OCI-LY7 (cell line): ENCODE results near the gene ROR2. TPM values are rescaled to one million over a fixed set of nuclear protein-coding genes. Genes with fewer than 3 reads are reported as not detected.

ENCODE experiments used
- BruUV-seq: library from RNA; stranded (reverse); fragments of 400-500 nt; replicated peaks from 2 replicates; lab custom pipeline; 2021; lab: Mats Ljungman, UMichigan
- CTCF ChIA-PET: fragments of 300-600 bp; sonication (Branson Sonifier 250); formaldehyde crosslinking; loops from one replicate; lab custom pipeline; 2022; ENCODE audit warnings: antibody characterized with exemption; ENCODE audit not compliant: unreplicated experiment; lab: Charles Lee
- POLR2A ChIA-PET: fragments of 300-600 bp; sonication (Branson Sonifier 250); formaldehyde crosslinking; loops from one replicate; lab custom pipeline; 2022; ENCODE audit warnings: antibody characterized with exemption; lab: Charles Lee
- DNase-seq: peaks from one replicate; pipeline ENCODE4 v3.0.0-alpha.2; 2015; ENCODE audit warnings: low spot score
- H2AFZ ChIP-seq: fragments of 200-600 bp; sonication (generic), shearing (Covaris generic); 2 replicates; pipeline ENCODE4 v1.6.1; 2014; ENCODE audit warnings: mild to moderate bottlenecking, antibody characterized with exemption, low read length, moderate library complexity
- H3K27ac ChIP-seq: fragments of 200-600 bp; sonication (generic); 2 replicates; pipeline ENCODE4 v1.5.1; 2014; ENCODE audit warnings: mixed run types, low read depth, mild to moderate bottlenecking, moderate library complexity, low read length, inconsistent platforms; ENCODE audit not compliant: poor library complexity, severe bottlenecking
- H3K36me3 ChIP-seq: fragments of 200-600 bp; sonication (generic); 2 replicates; pipeline ENCODE4 v1.6.1; 2014; ENCODE audit warnings: mild to moderate bottlenecking, antibody characterized with exemption, low read length, moderate library complexity, mixed read lengths; ENCODE audit not compliant: insufficient read depth
- H3K4me1 ChIP-seq: fragments of 200-600 bp; sonication (generic); 2 replicates; pipeline ENCODE4 v1.5.1; 2014; ENCODE audit warnings: mild to moderate bottlenecking, low read length; ENCODE audit not compliant: insufficient read depth, poor library complexity, severe bottlenecking
- H3K4me2 ChIP-seq: fragments of 200-600 bp; sonication (generic); 2 replicates; pipeline ENCODE4 v1.6.1; 2014; ENCODE audit warnings: mild to moderate bottlenecking, low read length
- H3K4me3 ChIP-seq: fragments of 200-600 bp; sonication (generic); 2 replicates; pipeline ENCODE4 v1.5.1; 2014; ENCODE audit warnings: mild to moderate bottlenecking, low read depth, low read length; ENCODE audit not compliant: poor library complexity, severe bottlenecking
- H3K79me2 ChIP-seq: fragments of 200-600 bp; sonication (generic); 2 replicates; pipeline ENCODE4 v1.6.1; 2016; ENCODE audit warnings: low read depth, mild to moderate bottlenecking, low read length, moderate library complexity, mixed read lengths; ENCODE audit not compliant: insufficient read depth
- H3K9me2 ChIP-seq: fragments of 200-600 bp; sonication (generic); 2 replicates; pipeline ENCODE4 v1.6.1; 2016; ENCODE audit warnings: mild to moderate bottlenecking, low read length, mixed read lengths; ENCODE audit not compliant: insufficient read depth
- H3K9me3 ChIP-seq: fragments of 200-600 bp; sonication (generic); 2 replicates; pipeline ENCODE4 v1.6.1; 2014; ENCODE audit warnings: mild to moderate bottlenecking, mixed run types, low read length, mixed read lengths
- H4K20me1 ChIP-seq: fragments of 200-600 bp; sonication (generic); 2 replicates; pipeline ENCODE4 v1.6.1; 2014; ENCODE audit warnings: mild to moderate bottlenecking, antibody characterized with exemption, low read length, moderate library complexity, mixed read lengths; ENCODE audit not compliant: insufficient read depth
- EZH2phosphoT487 ChIP-seq: fragments of 200-600 bp; sonication (generic); IDR thresholded peaks from 2 replicates; pipeline ENCODE4 v1.6.1; 2018; ENCODE audit warnings: low read depth, borderline replicate concordance, mild to moderate bottlenecking, mixed run types, antibody characterized with exemption, low read length, moderate library complexity, mixed read lengths
- intact Hi-C: fragments of 100-400 bp; cut with micrococcal nuclease; formaldehyde crosslinking; loops from one replicate; pipeline ENCODE4 v1.10.0; 2022; ENCODE audit not compliant: unreplicated experiment
- total RNA-seq, 2 experiments: library from RNA; depleted of rRNA in 1 of 2; stranded (reverse); fragments of >200 nt in 1 of 2; shearing (Covaris generic) in 1 of 2; gene quantifications; 2 replicates each; pipeline ENCODE4 v1.2.3, GENCODE V29; 2014 to 2022
- TF ChIP-seq, protein P1 (sequence below): fragments of 200-600 bp; sonication (generic); conservative IDR thresholded peaks from 2 replicates; pipeline ENCODE4 v1.5.1; 2014; ENCODE audit warnings: mild to moderate bottlenecking, antibody characterized with exemption, low read length, moderate library complexity, mixed read lengths

The ROR2 gene
- total RNA-seq, 2 experiments from 2014 or later = 0.10 to 0.19 TPM

DNA sequence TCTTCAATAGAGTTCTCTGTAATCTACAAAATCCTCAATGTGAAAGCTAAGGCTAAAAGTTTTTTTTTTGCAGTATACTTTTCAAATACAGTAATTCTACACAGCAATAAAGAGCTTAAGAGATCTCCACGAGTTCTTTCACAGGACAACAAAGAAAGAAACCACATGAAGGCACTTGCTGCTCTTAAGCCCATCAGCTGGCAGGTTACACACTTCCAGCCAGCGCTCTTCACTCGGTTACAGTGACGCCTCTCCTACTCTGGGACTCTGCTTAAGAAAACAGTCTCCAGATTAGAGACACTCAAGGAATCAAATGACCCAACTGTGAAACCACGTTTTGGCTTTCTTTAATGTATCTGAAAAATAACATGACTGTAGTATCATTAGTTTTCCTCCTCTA lies 85.0 kb downstream of the ROR2 start:
- Histone ChIP-seq H4K20me1 (no peaks in the 10 kb centered on the region), H3K36me3 (no peaks in the 10 kb centered on the region), H3K4me1 (no peaks in the 10 kb centered on the region), H3K9me3 (no peaks in the 10 kb centered on the region), H3K9me2 (no peaks in the 10 kb centered on the region), H3K79me2 (no peaks in the 10 kb centered on the region), H3K4me2 (no peak overlapping the region), H2AFZ (no peak overlapping the region), H3K4me3 (no peak overlapping the region), H3K27ac (no peak overlapping the region)
- intact Hi-C loops = no loop called here
- TF ChIP-seq EZH2phosphoT487 = no peak
- TF ChIP-seq, protein P1, sequence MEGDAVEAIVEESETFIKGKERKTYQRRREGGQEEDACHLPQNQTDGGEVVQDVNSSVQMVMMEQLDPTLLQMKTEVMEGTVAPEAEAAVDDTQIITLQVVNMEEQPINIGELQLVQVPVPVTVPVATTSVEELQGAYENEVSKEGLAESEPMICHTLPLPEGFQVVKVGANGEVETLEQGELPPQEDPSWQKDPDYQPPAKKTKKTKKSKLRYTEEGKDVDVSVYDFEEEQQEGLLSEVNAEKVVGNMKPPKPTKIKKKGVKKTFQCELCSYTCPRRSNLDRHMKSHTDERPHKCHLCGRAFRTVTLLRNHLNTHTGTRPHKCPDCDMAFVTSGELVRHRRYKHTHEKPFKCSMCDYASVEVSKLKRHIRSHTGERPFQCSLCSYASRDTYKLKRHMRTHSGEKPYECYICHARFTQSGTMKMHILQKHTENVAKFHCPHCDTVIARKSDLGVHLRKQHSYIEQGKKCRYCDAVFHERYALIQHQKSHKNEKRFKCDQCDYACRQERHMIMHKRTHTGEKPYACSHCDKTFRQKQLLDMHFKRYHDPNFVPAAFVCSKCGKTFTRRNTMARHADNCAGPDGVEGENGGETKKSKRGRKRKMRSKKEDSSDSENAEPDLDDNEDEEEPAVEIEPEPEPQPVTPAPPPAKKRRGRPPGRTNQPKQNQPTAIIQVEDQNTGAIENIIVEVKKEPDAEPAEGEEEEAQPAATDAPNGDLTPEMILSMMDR = no peak
- POLR2A ChIA-PET = no interaction called here
- CTCF ChIA-PET = no interaction called here
- no peak for DNase-seq
- BruUV-seq = no TSS peak

DNA sequence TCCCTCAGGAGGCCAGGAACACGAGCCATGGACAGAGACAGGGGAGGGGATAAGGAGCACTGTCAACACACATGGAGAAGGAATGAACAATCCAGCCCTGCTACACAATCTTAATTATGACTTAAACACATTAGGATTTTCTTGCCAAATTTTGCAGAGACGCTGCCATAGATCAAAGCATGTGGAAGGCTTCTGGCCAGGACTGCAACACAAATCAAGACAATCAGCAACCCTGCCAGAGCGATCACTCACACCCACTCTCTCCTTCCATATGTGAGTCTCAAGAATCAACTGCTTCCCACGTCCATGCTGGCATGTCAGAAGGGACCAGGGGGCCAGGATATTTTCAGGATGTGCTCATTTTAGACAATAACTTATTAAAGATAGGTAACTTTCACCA lies 85.6 kb downstream of the ROR2 start:
- BruUV-seq = no TSS peak
- Histone ChIP-seq H4K20me1 (no peaks in the 10 kb centered on the region), H3K79me2 (no peaks in the 10 kb centered on the region), H2AFZ (no peak overlapping the region), H3K4me2 (no peak overlapping the region), H3K9me3 (no peaks in the 10 kb centered on the region), H3K36me3 (no peaks in the 10 kb centered on the region), H3K4me3 (no peak overlapping the region), H3K4me1 (no peaks in the 10 kb centered on the region), H3K27ac (no peak overlapping the region), H3K9me2 (no peaks in the 10 kb centered on the region)
- no peak for DNase-seq
- TF ChIP-seq, protein P1 = no peak
- intact Hi-C loops = no loop called here
- ChIA-PET CTCF (no interaction called here), POLR2A (no interaction called here)

DNA sequence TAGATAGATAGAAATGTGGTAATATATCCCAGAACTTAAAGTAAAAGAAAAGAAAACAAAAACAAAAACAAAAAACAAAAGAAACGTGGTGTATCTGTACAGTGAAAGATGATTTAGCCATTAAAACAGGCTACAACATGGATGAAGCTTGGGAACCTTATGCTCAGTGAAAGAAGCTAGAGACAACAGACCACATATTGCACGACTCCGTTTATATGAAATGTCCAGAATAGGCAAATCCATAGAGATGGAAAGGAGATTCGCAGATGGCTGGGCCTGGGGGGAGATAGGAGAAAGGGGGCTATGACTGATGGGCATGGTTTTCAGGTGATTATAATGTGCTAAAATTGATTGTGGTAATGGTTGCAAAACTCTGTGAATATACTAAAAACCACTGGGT lies 86.6 kb downstream of the ROR2 start:
- no peaks in the 10 kb centered on the region for H3K36me3 ChIP-seq
- no peak for DNase-seq
- CTCF ChIA-PET = no interaction called here
- no peaks in the 10 kb centered on the region for H4K20me1 ChIP-seq
- H2AFZ ChIP-seq = no peak overlapping the region
- no TSS peak for BruUV-seq
- H3K9me3 ChIP-seq = no peaks in the 10 kb centered on the region
- intact Hi-C loops = no loop called here
- no peaks in the 10 kb centered on the region for H3K79me2 ChIP-seq
- TF ChIP-seq EZH2phosphoT487 = no peak
- TF ChIP-seq, protein P1 = no peak
- no peak overlapping the region for H3K4me2 ChIP-seq
- H3K9me2 ChIP-seq = no peaks in the 10 kb centered on the region
- POLR2A ChIA-PET = no interaction called here
- H3K27ac ChIP-seq = no peak overlapping the region
- H3K4me1 ChIP-seq = no peaks in the 10 kb centered on the region
- H3K4me3 ChIP-seq = no peak overlapping the region
